Neural crest cell (in vitro differentiated cells): ENCODE data around the gene PADI3. TPM values are rescaled to one million over a fixed set of nuclear protein-coding genes. Genes with fewer than 3 reads are reported as not detected.

Source experiments
- DNase-seq: peaks from one replicate; pipeline ENCODE4 v3.0.0; 2021; ENCODE audit warnings: low read depth, mixed read lengths, low spot score
- H3K27ac Mint-ChIP-seq: one replicate; pipeline ENCODE4 v1.8.0; 2021; ENCODE audit warnings: mild to moderate bottlenecking, mixed read lengths; ENCODE audit not compliant: unreplicated experiment
- H3K27me3 Mint-ChIP-seq: 2 replicates; pipeline ENCODE4 v1.8.0; 2021; ENCODE audit warnings: low read depth, mild to moderate bottlenecking, mixed read lengths
- H3K36me3 Mint-ChIP-seq: 2 replicates; pipeline ENCODE4 v1.8.0; 2021; ENCODE audit warnings: low read depth, mild to moderate bottlenecking, mixed read lengths
- H3K4me1 Mint-ChIP-seq: 2 replicates; pipeline ENCODE4 v1.8.0; 2021; ENCODE audit warnings: mixed read lengths
- H3K4me3 Mint-ChIP-seq: one replicate; pipeline ENCODE4 v1.8.0; 2021; ENCODE audit warnings: mild to moderate bottlenecking, mixed read lengths
- H3K9me3 Mint-ChIP-seq: 2 replicates; pipeline ENCODE4 v1.8.0; 2021; ENCODE audit warnings: mixed read lengths
- CTCF ChIP-seq: fragments of 200-600 bp; sonication (generic); conservative IDR thresholded peaks from 2 replicates; pipeline ENCODE4 v1.5.0; 2021; ENCODE audit warnings: antibody characterized with exemption, mild to moderate bottlenecking
- total RNA-seq: library from RNA; stranded (reverse); gene quantifications from 2 replicates; pipeline ENCODE4 v1.2.1, GENCODE V29; 2021

The PADI3 gene
- total RNA-seq, 1 donor from 2014 or later, result not detected

- H3K27me3 Mint-ChIP-seq, result peaks cover 16% of the 10 kb centered on the region
- H3K36me3 Mint-ChIP-seq, result no peaks in the 10 kb centered on the region
- H3K27ac Mint-ChIP-seq, result peak overlapping the region; percentile 43
- TF ChIP-seq CTCF, result no peak
- H3K9me3 Mint-ChIP-seq, result no peaks in the 10 kb centered on the region
- H3K4me1 Mint-ChIP-seq, result peaks cover 12% of the 10 kb centered on the region
- DNase-seq, result no peak
- no peak overlapping the region for H3K4me3 Mint-ChIP-seq
Observed at GRCh38 chr1:17216078-17216477, 32.8 kb upstream of the PADI3 start.

GRCh38 chr1:17217607-17218006 is 31.3 kb upstream of the PADI3 start:
- DNase-seq, result no peak
- no peak overlapping the region for H3K27ac Mint-ChIP-seq
- no peak overlapping the region for H3K4me3 Mint-ChIP-seq
- peaks cover 27% of the 10 kb centered on the region for H3K27me3 Mint-ChIP-seq
- no peaks in the 10 kb centered on the region for H3K36me3 Mint-ChIP-seq
- no peak for TF ChIP-seq CTCF
- peaks cover 10% of the 10 kb centered on the region for H3K4me1 Mint-ChIP-seq
- H3K9me3 Mint-ChIP-seq, result no peaks in the 10 kb centered on the region

GRCh38 chr1:17218939-17219338 is 30.0 kb upstream of the PADI3 start:
- Mint-ChIP-seq H3K27ac (no peak overlapping the region), H3K4me1 (no peaks in the 10 kb centered on the region), H3K36me3 (no peaks in the 10 kb centered on the region), H3K4me3 (no peak overlapping the region), H3K27me3 (peaks cover 29% of the 10 kb centered on the region), H3K9me3 (no peaks in the 10 kb centered on the region)
- no peak for TF ChIP-seq CTCF
- no peak for DNase-seq

- Mint-ChIP-seq H3K27me3 (peaks cover 29% of the 10 kb centered on the region), H3K4me1 (no peaks in the 10 kb centered on the region), H3K36me3 (no peaks in the 10 kb centered on the region), H3K27ac (no peak overlapping the region), H3K9me3 (no peaks in the 10 kb centered on the region), H3K4me3 (no peak overlapping the region)
- no peak for DNase-seq
- no peak for TF ChIP-seq CTCF
Observed at GRCh38 chr1:17220287-17220686, 28.6 kb upstream of the PADI3 start.

GRCh38 chr1:17222557-17222956 is 26.3 kb upstream of the PADI3 start:
- H3K27ac Mint-ChIP-seq, result no peak overlapping the region
- TF ChIP-seq CTCF, result no peak
- H3K36me3 Mint-ChIP-seq, result no peaks in the 10 kb centered on the region
- no peak overlapping the region for H3K4me3 Mint-ChIP-seq
- H3K4me1 Mint-ChIP-seq, result no peaks in the 10 kb centered on the region
- H3K27me3 Mint-ChIP-seq, result peaks cover 16% of the 10 kb centered on the region
- DNase-seq, result no peak
- H3K9me3 Mint-ChIP-seq, result no peaks in the 10 kb centered on the region

- no peak overlapping the region for H3K4me3 Mint-ChIP-seq
- H3K36me3 Mint-ChIP-seq, result no peaks in the 10 kb centered on the region
- H3K27ac Mint-ChIP-seq, result no peak overlapping the region
- H3K9me3 Mint-ChIP-seq, result no peaks in the 10 kb centered on the region
- DNase-seq, result no peak
- no peaks in the 10 kb centered on the region for H3K4me1 Mint-ChIP-seq
- peaks cover 15% of the 10 kb centered on the region for H3K27me3 Mint-ChIP-seq
- TF ChIP-seq CTCF, result no peak
Observed at GRCh38 chr1:17224434-17224833, 24.5 kb upstream of the PADI3 start.
